GM21786 (cell line): Measurements from ENCODE around the gene FMN1.
A peak's percentile ranks its signal among the peaks of the same experiment; 100 is the strongest.

Experiments used
- ATAC-seq: cut with Tn5 transposase; IDR thresholded peaks from one replicate; pipeline ENCODE4 v1.9.1; 2021; ENCODE audit not compliant: unreplicated experiment

The FMN1 gene

GRCh38 chr15:33194704-33195670 is at the start of gene FMN1:
FMN1 (minus strand) TSS chr15:33194714; CDS start chr15:33154914, 39,800 bp downstream.
- peak; percentile 64 for ATAC-seq

GRCh38 chr15:33243869-33244268 is 49.4 kb upstream of the FMN1 start:
- no peak for ATAC-seq

DNA sequence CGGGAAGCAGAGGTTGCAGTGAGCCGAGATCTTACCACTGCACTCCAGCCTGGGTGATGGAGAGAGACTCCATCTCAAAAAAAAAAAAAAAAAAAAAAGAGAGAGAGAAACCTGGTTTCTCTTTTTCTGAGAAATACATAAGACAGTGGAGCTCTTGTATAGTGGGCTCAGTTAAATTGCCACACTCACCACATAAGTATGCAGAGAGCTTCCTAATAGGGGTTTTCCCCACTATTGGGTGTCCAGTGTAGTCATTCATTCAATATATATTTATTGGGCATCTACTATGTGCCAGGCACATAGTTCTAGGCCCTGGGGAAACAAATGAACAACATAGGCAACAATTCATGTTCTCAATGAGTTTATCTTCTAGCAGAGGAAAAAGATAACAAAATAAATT is 48.9 kb upstream of the FMN1 start:
- ATAC-seq = no peak

DNA sequence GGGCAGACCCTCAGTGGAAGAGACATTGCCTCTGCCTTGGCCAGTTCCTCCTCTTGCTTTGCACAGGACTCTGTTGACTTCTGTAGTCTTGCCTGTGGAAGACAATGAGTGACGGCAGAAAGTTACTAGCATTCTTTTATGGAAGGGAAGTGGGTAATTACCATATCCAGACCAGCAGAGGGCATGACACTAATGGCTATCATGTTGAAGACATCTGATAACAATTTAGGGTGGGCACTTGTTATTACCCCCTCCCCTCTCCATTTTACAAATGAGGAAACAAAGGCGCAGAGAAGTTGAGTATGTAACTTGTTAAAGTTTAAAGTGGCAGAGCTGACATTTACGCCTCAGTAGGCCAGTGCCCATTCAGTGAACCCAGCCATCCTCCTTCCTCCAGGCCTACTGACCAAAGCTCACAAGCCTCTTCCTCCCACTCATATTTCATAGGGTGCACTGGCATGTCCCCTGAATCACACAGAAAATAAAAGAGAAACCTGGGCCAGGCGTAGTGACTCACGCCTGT is 48.2 kb upstream of the FMN1 start:
- no peak for ATAC-seq

- no peak for ATAC-seq
These were observed 47.7 kb upstream of the FMN1 start for GRCh38 chr15:33242165-33242564.

DNA sequence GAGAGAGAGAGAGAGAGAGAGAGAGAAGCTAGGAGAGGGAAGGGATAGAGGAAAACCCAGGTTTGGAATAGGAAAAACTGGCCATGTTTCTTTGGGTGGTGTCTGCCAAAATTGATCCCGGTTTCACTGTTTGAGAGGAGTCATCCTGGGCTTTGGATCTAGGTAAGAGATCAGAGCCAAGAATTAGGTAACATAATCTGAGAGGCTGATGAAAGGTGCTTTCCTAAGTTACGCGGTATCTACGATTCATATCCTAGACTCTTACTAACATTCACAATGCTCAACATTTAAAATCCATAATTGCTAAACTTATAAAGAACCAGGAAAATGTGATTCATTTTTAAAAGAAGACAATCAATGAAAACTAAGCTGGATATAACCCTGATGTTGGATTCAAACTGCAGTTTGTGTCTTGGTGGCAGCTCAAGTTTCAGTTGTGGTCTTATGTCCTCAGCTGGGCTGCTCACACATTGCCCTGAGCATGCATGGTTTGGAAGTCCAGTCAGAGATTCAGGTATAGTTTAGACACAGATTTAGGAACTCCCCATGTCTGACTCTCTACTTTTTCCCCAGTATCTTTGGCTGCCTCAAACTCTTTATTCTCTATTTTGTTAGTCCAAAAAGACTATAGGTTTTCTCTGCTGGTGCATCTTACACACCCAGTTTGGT is 42.5 kb upstream of the FMN1 start:
- ATAC-seq = no peak

GRCh38 chr15:33234020-33234461 is 39.5 kb upstream of the FMN1 start:
- ATAC-seq = no peak

GRCh38 chr15:33226559-33227181 is 32.2 kb upstream of the FMN1 start:
- ATAC-seq = peak; percentile 75

DNA sequence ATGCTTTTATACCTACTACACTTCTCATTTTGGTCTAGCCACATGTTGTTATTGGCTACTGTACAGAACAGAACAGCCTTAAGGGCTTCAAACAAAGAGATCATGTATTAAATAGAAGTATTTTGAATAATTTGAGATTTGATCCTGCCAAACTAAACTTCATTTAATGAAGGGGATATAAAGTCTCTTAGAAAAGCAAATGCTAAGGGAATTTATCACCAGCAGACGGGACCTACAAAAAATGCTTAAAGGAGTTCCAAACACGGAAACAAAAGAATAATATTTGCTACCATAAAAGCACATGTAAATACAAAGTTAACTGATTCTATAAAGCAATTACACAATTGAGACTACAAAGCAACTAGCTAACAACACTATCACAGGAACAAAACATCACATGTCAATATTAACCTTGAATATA is 23.6 kb upstream of the FMN1 start:
- ATAC-seq = no peak

- ATAC-seq = no peak
These were observed 21.7 kb upstream of the FMN1 start for GRCh38 chr15:33215941-33216872.

- no peak for ATAC-seq
These were observed 16.8 kb upstream of the FMN1 start for GRCh38 chr15:33211176-33211808.

DNA sequence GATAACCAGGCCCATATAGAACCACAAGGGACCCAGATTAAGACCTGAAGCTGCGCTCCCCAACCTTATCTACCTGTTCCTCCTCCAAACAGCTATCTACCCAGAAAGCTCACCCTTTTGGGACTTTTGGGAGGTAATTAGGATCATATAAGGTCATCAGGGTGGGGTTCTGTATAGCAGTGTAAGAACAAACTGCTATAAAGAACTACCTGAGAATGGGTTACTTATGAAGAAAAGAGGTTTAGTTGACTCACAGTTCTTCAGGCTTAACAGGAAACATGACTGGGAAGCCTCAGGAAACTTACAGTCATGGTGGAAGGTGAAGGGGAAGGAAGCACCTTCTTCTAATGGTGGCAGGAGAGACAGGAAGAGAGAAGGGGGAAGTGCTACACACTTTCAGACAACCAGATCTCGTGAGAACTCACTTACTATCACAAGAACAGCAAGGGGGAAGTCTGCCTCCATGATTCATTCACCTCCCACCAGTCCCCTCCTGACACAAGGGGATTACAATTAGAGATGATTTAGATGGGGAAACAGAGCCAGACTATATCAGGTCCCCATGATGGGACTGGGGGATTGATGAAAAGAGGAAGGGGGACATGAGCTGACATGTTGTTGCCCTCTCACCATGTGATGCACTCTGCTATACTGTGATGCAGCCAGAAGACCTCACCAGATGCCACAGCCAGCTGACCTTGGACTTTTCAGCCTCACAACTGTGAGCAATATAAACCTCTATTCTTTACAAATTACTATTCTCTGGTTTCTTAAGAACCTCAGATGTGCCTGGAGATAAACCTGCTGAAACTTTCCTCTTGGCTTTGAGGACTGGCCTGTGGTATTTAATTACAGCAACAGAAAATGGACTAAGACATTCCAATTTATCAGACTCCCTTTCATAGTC is 15.3 kb upstream of the FMN1 start:
- ATAC-seq = no peak

GRCh38 chr15:33207646-33208045 is 13.1 kb upstream of the FMN1 start:
- ATAC-seq = no peak

DNA sequence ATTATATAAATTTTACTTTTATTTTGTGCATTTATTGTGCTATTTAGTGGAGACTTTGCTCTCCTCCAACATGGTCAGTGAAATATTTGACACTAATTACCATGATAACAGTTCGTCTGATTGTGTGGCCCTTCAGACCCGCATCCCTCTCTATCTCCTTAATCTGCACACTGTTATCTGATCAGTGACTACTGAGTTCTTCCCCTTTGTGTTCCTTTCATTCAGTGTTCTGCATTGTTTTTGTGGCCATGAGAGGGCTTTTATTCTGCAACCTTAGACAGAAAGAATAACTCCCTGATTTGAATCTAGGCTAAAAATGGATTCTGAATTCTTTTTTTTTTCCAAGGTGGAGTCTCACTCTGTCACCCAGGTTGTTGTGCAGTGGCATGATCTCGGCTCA is 11.9 kb upstream of the FMN1 start:
- ATAC-seq = no peak

DNA sequence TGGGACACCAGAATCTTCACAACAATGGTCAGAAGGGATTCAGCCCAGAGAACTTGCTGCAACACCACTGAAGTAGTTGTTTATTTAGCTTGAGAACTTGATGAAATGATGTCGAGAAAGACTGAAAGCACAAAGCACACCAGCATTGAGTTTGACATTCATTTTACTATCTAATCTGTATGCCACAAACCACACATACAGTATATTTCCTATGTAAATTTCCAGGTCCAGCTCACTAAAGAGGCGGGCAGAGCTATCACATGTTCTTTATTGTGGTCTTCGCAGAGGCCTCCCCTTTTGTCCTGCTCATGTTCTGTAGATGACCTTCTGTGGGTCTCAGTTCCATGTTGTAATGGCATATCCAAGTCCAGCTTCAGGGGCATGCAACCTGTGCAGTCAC is 10.4 kb upstream of the FMN1 start:
- ATAC-seq = no peak

- ATAC-seq = no peak
These were observed 9.6 kb upstream of the FMN1 start for GRCh38 chr15:33204087-33204486.

- peak; percentile 86 for ATAC-seq
These were observed 7.1 kb upstream of the FMN1 start for GRCh38 chr15:33201491-33202231.

DNA sequence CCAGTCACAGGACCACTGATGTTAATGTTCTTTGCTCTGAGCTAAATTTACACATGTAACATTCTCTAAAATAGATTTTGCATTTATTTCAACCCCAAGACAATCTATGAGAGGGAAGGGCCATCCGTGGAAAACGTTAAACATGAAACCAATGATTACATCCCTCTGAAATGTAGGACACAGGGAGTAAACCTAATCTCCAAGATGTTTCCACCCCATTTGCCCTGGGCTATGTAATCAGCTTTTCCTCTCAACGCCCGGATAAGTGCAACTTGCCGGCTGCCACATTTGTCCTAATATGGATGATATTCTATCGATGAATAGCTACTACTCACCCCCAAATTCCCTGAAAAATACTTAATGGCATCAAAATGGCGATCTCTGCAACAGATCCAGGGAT is 6.4 kb upstream of the FMN1 start:
- ATAC-seq = no peak
